Measurements from ENCODE around the gene RBFA.
"Not testable (repeated sequence)": the region's sequence is repeated elsewhere in the genome, so short reads cannot be mapped to it uniquely, and the experiment has no call there.

The RBFA gene, protein sequence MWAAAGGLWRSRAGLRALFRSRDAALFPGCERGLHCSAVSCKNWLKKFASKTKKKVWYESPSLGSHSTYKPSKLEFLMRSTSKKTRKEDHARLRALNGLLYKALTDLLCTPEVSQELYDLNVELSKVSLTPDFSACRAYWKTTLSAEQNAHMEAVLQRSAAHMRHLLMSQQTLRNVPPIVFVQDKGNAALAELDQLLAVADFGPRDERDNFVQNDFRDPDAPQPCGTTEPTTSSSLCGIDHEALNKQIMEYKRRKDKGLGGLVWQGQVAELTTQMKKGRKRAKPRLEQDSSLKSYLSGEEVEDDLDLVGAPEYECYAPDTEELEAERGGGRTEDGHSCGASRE

GRCh38 chr18:80034068-80034851, at the start of gene RBFA:
TSS of gene RBFA (plus strand) at chr18:80034434. CDS start at chr18:80034496, 62 bp downstream.
- peak; percentile 83 for DNase-seq (ENCODE audit: low read depth, low spot score)
- H3K27ac ChIP-seq: peak within 1 kb of the TSS; percentile 60

DNA sequence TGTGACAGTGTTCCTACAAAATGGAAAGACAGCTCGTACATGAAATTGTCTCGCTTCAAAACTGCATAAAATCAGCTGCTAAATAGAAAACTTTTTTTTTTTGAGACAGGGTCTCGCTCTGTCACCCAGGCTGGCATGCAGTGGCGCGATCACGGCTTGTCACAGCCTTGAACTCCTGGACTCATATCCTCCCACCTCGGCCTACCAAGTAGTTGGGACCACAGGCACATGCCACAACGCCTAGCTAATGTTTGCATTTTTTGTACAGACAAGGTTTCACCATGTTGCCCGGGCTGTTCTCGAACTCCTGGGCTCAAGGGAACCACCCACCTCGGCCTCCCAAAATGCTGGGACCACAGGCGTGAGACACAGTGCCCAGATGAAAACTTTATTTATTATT, 49.1 kb upstream of the RBFA start:
- H3K27ac ChIP-seq: no peak overlapping the region
- DNase-seq (ENCODE audit: low read depth, low spot score): no peak

- DNase-seq (ENCODE audit: low read depth, low spot score): no peak
- H3K27ac ChIP-seq: no peak overlapping the region
Observed at GRCh38 chr18:79986726-79987125, 47.5 kb upstream of the RBFA start.

DNA sequence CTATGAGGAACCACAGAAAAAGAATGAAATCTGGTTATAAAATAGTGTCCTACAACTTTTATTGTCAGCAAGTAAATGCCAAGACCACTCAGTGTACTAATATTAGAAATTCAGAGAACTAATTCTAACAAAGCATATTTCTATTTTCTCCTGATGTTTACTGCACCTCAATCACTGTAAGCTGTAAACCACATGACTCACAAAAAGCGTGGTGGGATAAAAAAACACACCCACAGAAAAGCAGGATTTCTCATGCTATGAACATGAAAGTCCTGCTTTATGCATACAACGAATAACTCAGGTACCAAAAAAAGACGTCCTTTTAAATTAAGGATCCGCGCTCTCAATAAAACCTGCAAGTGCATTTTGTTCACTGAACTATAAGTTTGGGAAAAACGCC, 46.7 kb upstream of the RBFA start:
- no peak for DNase-seq (ENCODE audit: low read depth, low spot score)
- peak overlapping the region; percentile 80 for H3K27ac ChIP-seq

GRCh38 chr18:79988071-79988450, 46.2 kb upstream of the RBFA start:
- peak overlapping the region; percentile 80 for H3K27ac ChIP-seq
- no peak for DNase-seq (ENCODE audit: low read depth, low spot score)

DNA sequence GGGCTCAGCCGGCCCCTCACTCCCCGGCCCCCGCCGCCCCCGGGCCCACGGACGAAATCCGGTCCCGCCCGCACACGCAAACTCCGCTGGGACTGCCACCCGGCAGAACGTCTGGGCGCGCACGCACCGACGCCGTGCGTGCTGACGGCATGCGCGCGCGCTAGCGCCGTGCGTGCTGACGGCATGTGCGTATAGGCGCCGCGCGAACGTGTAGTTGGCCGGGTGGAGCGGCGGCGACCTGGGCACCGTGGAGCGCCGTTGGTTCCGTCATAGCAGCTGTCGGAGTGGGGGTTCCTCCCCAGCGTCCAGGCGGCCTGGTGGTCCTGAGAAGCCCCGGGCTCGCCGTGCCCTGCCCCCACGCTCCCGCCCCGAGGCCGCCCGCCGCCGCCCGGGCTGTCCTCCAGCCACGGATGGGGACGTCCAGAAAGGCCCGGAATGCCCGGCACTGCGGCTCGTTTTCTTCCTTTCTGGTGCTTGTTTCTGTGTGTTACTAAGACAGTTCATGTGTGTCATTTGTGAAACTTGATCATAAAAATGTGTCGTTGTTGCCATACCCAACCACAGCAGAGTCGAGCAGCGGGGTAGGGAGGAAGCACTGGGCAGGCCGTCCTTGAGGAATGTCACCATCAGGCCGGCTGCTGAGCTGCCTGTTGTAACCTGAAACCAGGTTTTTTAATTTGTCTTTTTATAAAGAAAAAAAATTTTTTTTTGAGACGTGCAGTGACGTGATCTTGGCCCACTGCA, 45.6 kb upstream of the RBFA start, which contains the start of gene TXNL4A:
TXNL4A (minus strand) TSS at position 113 of the 744 bp plus-strand sequence. CDS start 171 bp downstream, outside the sequence.
- peak; percentile 50 for DNase-seq (ENCODE audit: low read depth, low spot score)
- H3K27ac ChIP-seq: peak within 1 kb of the TSS; percentile 80

GRCh38 chr18:79989195-79989497, 45.1 kb upstream of the RBFA start:
- DNase-seq (ENCODE audit: low read depth, low spot score): no peak
- peak overlapping the region; percentile 80 for H3K27ac ChIP-seq

DNA sequence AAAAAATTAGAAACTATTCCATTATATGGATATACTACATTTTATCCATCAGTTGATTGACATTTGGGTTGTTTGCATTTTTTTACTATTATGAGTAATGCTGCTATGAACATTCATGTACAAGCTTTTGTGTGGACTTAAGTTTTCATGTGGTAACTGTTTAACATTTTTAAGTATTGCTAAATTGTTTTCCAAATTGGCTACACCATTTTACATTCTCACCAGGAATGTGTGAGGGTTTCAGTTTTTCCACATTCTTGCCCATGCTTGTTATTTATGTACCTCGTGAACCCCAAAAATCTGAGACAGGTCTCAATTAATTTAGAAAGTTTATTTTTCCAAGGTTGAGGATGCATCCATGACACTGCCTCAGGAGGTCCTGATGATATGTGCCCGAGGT, 42.7 kb upstream of the RBFA start:
- H3K27ac ChIP-seq: no peak overlapping the region
- DNase-seq (ENCODE audit: low read depth, low spot score): no peak

GRCh38 chr18:79999701-80000100, 34.5 kb upstream of the RBFA start:
- not testable (repeated sequence) for H3K27ac ChIP-seq; DNase-seq (ENCODE audit: low read depth, low spot score)

DNA sequence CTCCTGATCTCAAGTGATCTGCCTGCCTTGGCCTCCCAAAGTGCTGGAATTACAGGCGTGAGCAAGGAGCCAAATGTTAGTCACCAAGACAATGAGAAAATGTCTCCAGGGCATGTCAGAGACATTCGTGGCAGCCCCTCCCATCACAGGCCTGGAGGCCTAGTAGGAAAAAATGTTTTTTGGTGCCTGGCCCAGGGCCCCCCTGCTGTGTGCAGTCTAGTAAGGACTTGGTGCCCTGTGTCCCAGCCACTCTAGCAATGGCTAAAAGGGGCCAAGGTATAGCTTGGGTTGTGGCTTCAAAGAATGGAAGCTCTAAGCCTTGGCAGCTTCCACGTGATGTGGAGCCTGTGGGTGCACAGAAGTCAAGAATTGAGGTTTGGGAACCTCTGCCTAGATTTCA, 33.4 kb upstream of the RBFA start:
- no peak overlapping the region for H3K27ac ChIP-seq
- no peak for DNase-seq (ENCODE audit: low read depth, low spot score)

DNA sequence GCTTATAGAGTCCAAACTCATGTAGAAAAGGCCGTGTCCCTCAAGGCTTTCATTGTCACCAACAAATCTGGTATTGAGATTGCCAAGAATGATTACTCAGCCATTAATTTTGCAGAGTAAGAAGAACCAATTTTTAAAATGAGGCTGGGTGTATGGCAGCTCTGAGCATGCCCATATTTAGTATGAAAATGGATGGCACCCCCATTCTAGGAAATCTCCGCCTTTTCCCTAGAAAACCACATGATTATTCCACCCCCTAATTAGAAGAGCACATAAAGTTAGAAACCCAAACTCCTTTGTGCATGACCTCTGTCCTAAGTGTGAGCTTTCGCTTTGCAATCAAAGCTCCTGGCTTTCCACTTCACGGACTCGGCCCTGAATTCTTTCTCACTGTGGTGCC, 31.8 kb upstream of the RBFA start:
- no peak for DNase-seq (ENCODE audit: low read depth, low spot score)
- no peak overlapping the region for H3K27ac ChIP-seq

DNA sequence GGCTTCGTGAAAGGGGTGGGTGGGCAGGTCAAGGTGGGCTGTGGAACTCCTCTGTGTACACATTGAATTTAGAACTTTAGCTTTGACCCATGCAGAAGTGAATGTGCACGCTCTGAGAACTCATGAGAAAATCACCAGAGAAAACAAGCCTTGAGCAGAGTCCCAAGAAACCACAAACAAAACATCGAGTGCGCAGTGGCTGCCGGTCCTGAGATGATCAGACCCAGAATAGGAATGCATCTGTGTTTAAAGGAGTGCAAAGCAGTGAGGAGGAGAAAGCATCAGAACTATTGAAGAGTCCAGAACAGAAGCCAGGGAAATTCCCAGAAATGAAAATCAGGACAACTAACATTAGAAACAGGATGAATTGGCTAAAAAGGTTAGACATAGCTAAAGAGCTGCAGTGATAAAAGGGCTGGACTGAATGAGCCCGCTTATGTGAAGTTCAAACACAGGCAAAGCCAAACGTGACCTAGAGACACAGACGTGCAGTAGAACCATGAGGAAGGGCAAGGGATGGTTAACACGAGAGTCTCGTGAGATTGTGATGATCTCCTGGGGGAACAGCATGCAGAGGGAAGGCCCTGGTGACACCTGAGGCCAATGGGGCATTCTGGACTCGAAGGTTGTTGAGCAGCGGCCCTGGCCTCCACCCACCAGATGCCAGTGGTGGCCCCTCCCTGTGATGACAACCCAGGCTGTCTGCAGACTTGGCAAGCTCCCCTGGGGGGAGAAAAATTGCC, 29.5 kb upstream of the RBFA start:
- DNase-seq (ENCODE audit: low read depth, low spot score): no peak
- no peak overlapping the region for H3K27ac ChIP-seq

DNA sequence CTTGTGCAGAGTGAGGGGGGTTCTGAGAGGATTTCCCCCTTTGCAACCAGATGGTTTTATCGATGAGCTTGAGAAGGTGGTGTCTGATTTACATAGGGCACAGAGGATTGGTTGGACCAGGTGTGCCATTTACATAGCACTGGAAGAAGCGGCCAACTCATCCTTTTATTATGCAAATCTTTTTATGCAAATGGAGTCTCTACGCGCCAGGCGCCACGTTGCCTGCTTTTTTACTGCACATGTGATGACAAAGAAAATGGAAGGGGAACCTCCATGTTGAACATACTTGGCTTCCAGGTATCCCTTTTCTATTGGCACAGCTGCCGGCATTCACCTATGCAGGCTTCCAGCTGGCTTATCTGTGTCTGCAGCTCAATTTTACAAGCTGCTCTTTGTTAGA, 27.5 kb upstream of the RBFA start:
- no peak for DNase-seq (ENCODE audit: low read depth, low spot score)
- no peak overlapping the region for H3K27ac ChIP-seq

GRCh38 chr18:80009661-80010550, 24.3 kb upstream of the RBFA start:
- no peak overlapping the region for H3K27ac ChIP-seq
- DNase-seq (ENCODE audit: low read depth, low spot score): peak; percentile 72

GRCh38 chr18:80010551-80010906, 23.7 kb upstream of the RBFA start:
- no peak overlapping the region for H3K27ac ChIP-seq
- no peak for DNase-seq (ENCODE audit: low read depth, low spot score)

GRCh38 chr18:80011496-80012137, 22.6 kb upstream of the RBFA start:
- H3K27ac ChIP-seq: peak overlapping the region; percentile 27
- not testable (repeated sequence) for DNase-seq (ENCODE audit: low read depth, low spot score)

DNA sequence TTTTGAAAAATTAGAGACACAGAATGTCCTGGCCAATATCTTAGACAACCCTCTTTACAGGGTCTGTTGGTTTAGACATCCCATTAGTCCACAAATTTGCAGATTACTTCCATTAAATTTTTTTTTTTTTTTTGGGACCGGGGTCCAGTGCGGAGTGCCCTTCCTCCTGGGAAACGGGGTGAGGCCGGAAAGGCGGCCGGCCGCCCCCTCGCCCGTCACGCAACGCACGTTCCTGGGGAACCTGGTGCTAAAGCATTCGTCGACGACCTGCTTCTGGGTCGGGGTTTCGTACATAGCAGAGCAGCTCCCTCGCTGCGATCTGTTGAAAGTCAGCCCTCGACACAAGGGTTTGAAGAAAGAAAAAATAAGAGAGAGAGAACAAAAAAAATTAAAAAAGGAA, 21.5 kb upstream of the RBFA start:
- no peak overlapping the region for H3K27ac ChIP-seq
- DNase-seq (ENCODE audit: low read depth, low spot score): no peak

DNA sequence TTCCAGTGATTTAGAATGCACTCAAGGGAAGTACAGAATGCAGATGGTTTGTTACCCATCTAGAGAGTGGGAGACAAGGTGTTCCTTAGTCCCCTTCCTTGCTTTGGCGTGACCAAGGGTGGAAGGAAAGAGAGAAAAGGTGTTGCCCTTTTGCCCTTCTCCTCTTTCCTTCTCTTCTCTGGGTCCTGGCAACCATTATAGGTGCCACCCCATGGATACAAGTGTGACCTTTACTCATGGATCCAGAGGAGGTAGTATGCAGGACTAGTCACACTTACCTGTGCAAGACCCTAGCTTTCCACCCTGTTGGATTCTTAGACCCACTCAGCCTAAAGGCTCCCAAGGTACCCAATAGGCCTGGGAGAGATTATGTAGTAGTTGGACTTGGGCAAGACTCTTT, 11.6 kb upstream of the RBFA start:
- H3K27ac ChIP-seq: no peak overlapping the region
- no peak for DNase-seq (ENCODE audit: low read depth, low spot score)

DNA sequence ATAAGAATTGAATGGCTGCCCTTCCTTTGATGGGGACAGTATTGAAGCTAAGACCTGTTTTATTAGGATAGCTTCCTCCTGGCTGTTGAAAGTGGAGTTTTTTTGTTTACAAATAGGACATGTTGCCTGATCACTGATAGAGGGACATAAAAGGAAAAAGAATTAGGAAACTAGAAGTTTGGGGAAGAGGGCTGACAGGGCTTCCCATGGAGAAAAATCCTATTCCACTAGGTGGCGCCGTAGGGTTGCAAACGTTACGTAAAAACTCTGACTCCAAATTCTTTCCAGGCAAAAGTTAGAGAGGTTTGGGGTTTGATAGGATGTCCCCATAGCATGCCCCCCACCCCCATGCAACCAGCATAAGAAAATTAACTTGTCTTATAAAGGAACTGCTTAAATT, 11.1 kb upstream of the RBFA start:
- H3K27ac ChIP-seq: no peak overlapping the region
- no peak for DNase-seq (ENCODE audit: low read depth, low spot score)
